Keratinocyte (primary cell): ENCODE results near the gene ARFGEF3. TPM values are rescaled to one million over a fixed set of nuclear protein-coding genes. Genes with fewer than 3 reads are reported as not detected.

Source experiments
- DNase-seq: peaks from one replicate; pipeline ENCODE4 v3.0.0-alpha.2; 2011; ENCODE audit warnings: low read depth, missing footprints, low spot score
- FAIRE-seq: peaks from 2 replicates; lab custom pipeline; 2011; peaks lifted over from hg19 to GRCh38; lab: Jason Lieb, UNC
- H2AFZ ChIP-seq: 2 replicates; pipeline ENCODE4 v1.6.0; 2012; ENCODE audit warnings: low read length, control low read depth, inconsistent platforms; ENCODE audit not compliant: control insufficient read depth
- H3K27ac ChIP-seq: 2 replicates; pipeline ENCODE4 v1.5.1; 2011; ENCODE audit warnings: low read length; ENCODE audit not compliant: control insufficient read depth, insufficient read depth
- H3K27me3 ChIP-seq: 3 replicates; pipeline ENCODE4 v1.6.0; 2011; ENCODE audit warnings: low read length; ENCODE audit not compliant: control insufficient read depth, insufficient read depth; ENCODE audit errors: extremely low read depth
- H3K36me3 ChIP-seq, 2 experiments: 2 replicates in 1 of 2; 3 replicates in 1 of 2; pipeline ENCODE4 v1.5.1; 2011; ENCODE audit warnings: low read length in 2 of 2, mild to moderate bottlenecking in 1 of 2; ENCODE audit not compliant: control insufficient read depth in 2 of 2, insufficient read depth in 2 of 2; ENCODE audit errors: extremely low read depth in 1 of 2
- H3K4me1 ChIP-seq: 3 replicates; pipeline ENCODE4 v1.5.1; 2011; ENCODE audit warnings: low read length; ENCODE audit not compliant: control insufficient read depth, insufficient read depth; ENCODE audit errors: extremely low read depth
- H3K4me2 ChIP-seq: 3 replicates; pipeline ENCODE4 v1.6.0; 2011; ENCODE audit warnings: low read depth, low read length; ENCODE audit not compliant: control insufficient read depth, insufficient read depth; ENCODE audit errors: extremely low read depth
- H3K4me3 ChIP-seq, 3 experiments: fragments of 200-600 bp in 1 of 3; sonication (generic) in 1 of 3; 2 replicates in 2 of 3; 3 replicates in 1 of 3; pipeline ENCODE4 v1.5.1; 2011 to 2016; ENCODE audit warnings: low read length in 3 of 3, mild to moderate bottlenecking in 3 of 3, control low read depth in 2 of 3, inconsistent platforms in 1 of 3, low read depth in 1 of 3, mixed read lengths in 1 of 3, mixed run types in 1 of 3, moderate library complexity in 1 of 3; ENCODE audit not compliant: control insufficient read depth in 2 of 3, insufficient read depth in 2 of 3; ENCODE audit errors: extremely low read depth in 1 of 3
- H3K79me2 ChIP-seq: 2 replicates; pipeline ENCODE4 v1.6.0; 2012; ENCODE audit warnings: low read length; ENCODE audit not compliant: control insufficient read depth, insufficient read depth
- H3K9ac ChIP-seq: 3 replicates; pipeline ENCODE4 v1.6.0; 2011; ENCODE audit warnings: low read length; ENCODE audit not compliant: control insufficient read depth, insufficient read depth; ENCODE audit errors: extremely low read depth
- H3K9me1 ChIP-seq: 3 replicates; pipeline ENCODE4 v1.6.0; 2011; ENCODE audit warnings: low read length; ENCODE audit not compliant: control insufficient read depth, insufficient read depth; ENCODE audit errors: extremely low read depth
- H3K9me3 ChIP-seq: 2 replicates; pipeline ENCODE4 v1.5.1; 2012; ENCODE audit warnings: low read depth, low read length; ENCODE audit not compliant: control insufficient read depth
- H4K20me1 ChIP-seq: 3 replicates; pipeline ENCODE4 v1.6.0; 2011; ENCODE audit warnings: low read length; ENCODE audit not compliant: control insufficient read depth, insufficient read depth; ENCODE audit errors: extremely low read depth
- CTCF ChIP-seq, 3 experiments: IDR thresholded peaks in 1 of 3; conservative IDR thresholded peaks in 1 of 3; optimal IDR thresholded peaks in 1 of 3; 2 replicates in 2 of 3; 3 replicates in 1 of 3; pipeline versions ENCODE3 to v1.5.1; 2011; ENCODE audit warnings: low read length in 3 of 3, mild to moderate bottlenecking in 3 of 3, moderate library complexity in 2 of 3, control low read depth in 1 of 3, inconsistent platforms in 1 of 3; ENCODE audit not compliant: insufficient read depth in 2 of 3; ENCODE audit errors: extremely low read depth in 1 of 3
- EZH2 ChIP-seq: IDR thresholded peaks from one replicate; pipeline ENCODE4 v1.6.1; 2012; ENCODE audit warnings: inconsistent platforms, mild to moderate bottlenecking, low read length, moderate library complexity
- dilution Hi-C: fragments of 300-500 bp; cut with MboI; formaldehyde crosslinking; loops from one replicate; pipeline ENCODE4 v1.7.0; 2020; ENCODE audit warnings: low sequenced_read_pairs; ENCODE audit not compliant: extremely low pct_ligation_motif_present
- polyA plus RNA-seq, 5 experiments: library from polyadenylated mRNA; depleted of rRNA in 3 of 5; stranded (reverse) in 3 of 5; stranded (forward) in 1 of 5; unstranded in 1 of 5; fragments of >200 nt; gene quantifications; 1 replicate in 1 of 5; 2 replicates in 3 of 5; 3 replicates in 1 of 5; pipeline versions ENCODE4 v1.2.1 to v1.2.3, GENCODE V29; 2011 to 2012; ENCODE audit warnings: missing spikeins in 2 of 5, low read depth in 1 of 5, low replicate concordance in 1 of 5

The ARFGEF3 gene
- polyA plus RNA-seq, 1 donor (not counting 4 experiments of a cell fraction or from before 2014, with no cell fraction given) = 0.09 TPM

GRCh38 chr6:138297761-138298298, 136.1 kb downstream of the ARFGEF3 start:
- H2AFZ ChIP-seq = no peak overlapping the region
- H3K4me3 ChIP-seq = no peak overlapping the region
- peaks cover 6% of the 10 kb centered on the region for H3K4me1 ChIP-seq
- no peaks in the 10 kb centered on the region for H3K79me2 ChIP-seq
- DNase-seq (no peak), FAIRE-seq (peak; percentile 29)
- dilution Hi-C loops = no loop called here
- H3K9me3 ChIP-seq = no peaks in the 10 kb centered on the region
- H3K9ac ChIP-seq = no peak overlapping the region
- H3K27me3 ChIP-seq = no peaks in the 10 kb centered on the region
- no peak overlapping the region for H3K27ac ChIP-seq
- TF ChIP-seq EZH2 (no peak), CTCF (optimal IDR thresholded peaks at IDR 0.05 in 1 of 3, IDR thresholded peaks at IDR 0.05 in 1 of 3, conservative IDR thresholded peaks at IDR 0.05 in 1 of 3; ENCODE audit: extremely low read depth in 1 of 3, insufficient read depth in 2 of 3, low read length in 3 of 3) (peak in 1 of 3 experiments; percentile 20)
- no peak overlapping the region for H3K4me2 ChIP-seq
- H3K36me3 ChIP-seq = no peaks in the 10 kb centered on the region
- no peaks in the 10 kb centered on the region for H4K20me1 ChIP-seq
- no peaks in the 10 kb centered on the region for H3K9me1 ChIP-seq

DNA sequence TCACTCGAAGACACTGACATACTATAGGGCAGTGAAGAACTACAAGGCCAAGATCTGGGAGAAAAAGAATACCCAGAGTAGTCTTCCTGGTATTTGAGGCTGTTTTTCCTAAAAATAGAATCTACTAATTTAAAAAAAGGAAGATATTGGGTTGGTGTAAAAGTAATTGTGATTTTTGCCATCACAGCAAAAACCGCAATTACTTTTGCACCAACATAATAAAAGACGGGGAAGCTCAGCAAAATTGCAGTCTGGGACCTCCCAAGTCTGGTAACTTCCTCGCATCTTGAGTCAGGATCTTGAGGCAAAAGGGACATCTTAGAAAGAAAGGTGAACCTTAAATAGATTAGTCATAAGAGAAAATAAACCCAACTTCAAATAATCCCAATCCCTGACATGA, 138.7 kb downstream of the ARFGEF3 start:
- Histone ChIP-seq H3K79me2 (no peaks in the 10 kb centered on the region), H2AFZ (no peak overlapping the region), H3K4me2 (no peak overlapping the region), H4K20me1 (no peaks in the 10 kb centered on the region), H3K4me3 (no peak overlapping the region), H3K27me3 (no peaks in the 10 kb centered on the region), H3K36me3 (no peaks in the 10 kb centered on the region), H3K4me1 (peaks cover 6% of the 10 kb centered on the region), H3K9me3 (no peaks in the 10 kb centered on the region), H3K9ac (no peak overlapping the region), H3K9me1 (no peaks in the 10 kb centered on the region), H3K27ac (no peak overlapping the region)
- DNase-seq (no peak), FAIRE-seq (no peak)
- dilution Hi-C loops = no loop called here
- no peak for TF ChIP-seq CTCF (optimal IDR thresholded peaks at IDR 0.05 in 1 of 3, IDR thresholded peaks at IDR 0.05 in 1 of 3, conservative IDR thresholded peaks at IDR 0.05 in 1 of 3; ENCODE audit: extremely low read depth in 1 of 3, insufficient read depth in 2 of 3, low read length in 3 of 3)
- TF ChIP-seq EZH2 = no peak
